ENCODE results near the gene PCIF1.
"Not testable (repeated sequence)": the region's sequence is repeated elsewhere in the genome, so short reads cannot be mapped to it uniquely, and the experiment has no call there.

Gene PCIF1

GRCh38 chr20:45968801-45969711 lies 34.6 kb downstream of the PCIF1 start:
- DNase-seq = no peak

- peak in 1 of 2 experiments; percentile 7 for DNase-seq
Observed at GRCh38 chr20:45969712-45970634, 35.5 kb downstream of the PCIF1 start.

GRCh38 chr20:45970646-45971424 lies 36.4 kb downstream of the PCIF1 start:
- no peak for DNase-seq

GRCh38 chr20:45971425-45971674 lies 36.9 kb downstream of the PCIF1 start:
- peak in 1 of 2 experiments; percentile 52 for DNase-seq

GRCh38 chr20:45971675-45972499 lies 37.4 kb downstream of the PCIF1 start, which contains the start of gene ZNF335:
ZNF335 (minus strand) TSS chr20:45972203; CDS start chr20:45971410, 793 bp downstream.
- peak; percentile 92 to 93 for DNase-seq

GRCh38 chr20:45972500-45973183 lies 38.2 kb downstream of the PCIF1 start:
- DNase-seq = no peak

- no peak for DNase-seq
Observed at GRCh38 chr20:45974896-45975565, 40.5 kb downstream of the PCIF1 start.

- DNase-seq = no peak
Observed at GRCh38 chr20:45975686-45976085, 41.2 kb downstream of the PCIF1 start.

- DNase-seq = no peak
Observed at GRCh38 chr20:45976086-45976485, 41.6 kb downstream of the PCIF1 start.

GRCh38 chr20:45981261-45981660 lies 46.8 kb downstream of the PCIF1 start:
- no peak for DNase-seq

- DNase-seq = no peak
Observed at GRCh38 chr20:45983279-45983743, 48.8 kb downstream of the PCIF1 start.

GRCh38 chr20:45985573-45985972 lies 51.1 kb downstream of the PCIF1 start:
- DNase-seq = no peak

GRCh38 chr20:45987108-45987780 lies 52.8 kb downstream of the PCIF1 start:
- DNase-seq = peak; percentile 68 to 74

- DNase-seq = not testable (repeated sequence)
Observed at GRCh38 chr20:45988830-45989229, 54.3 kb downstream of the PCIF1 start.

- DNase-seq = no peak
Observed at GRCh38 chr20:45991616-45992015, 57.1 kb downstream of the PCIF1 start.

GRCh38 chr20:45993197-45993951 lies 58.9 kb downstream of the PCIF1 start:
- no peak for DNase-seq

GRCh38 chr20:45994761-45995493 lies 60.4 kb downstream of the PCIF1 start:
- DNase-seq = no peak

- not testable (repeated sequence) for DNase-seq
Observed at GRCh38 chr20:45995495-45996097, 61.1 kb downstream of the PCIF1 start.
